IPS-18a (cell line): Measurements from ENCODE around the gene UGT1A7.

ENCODE experiments used
- H3K27ac ChIP-seq: one replicate; pipeline ENCODE4 v1.5.1; 2013; ENCODE audit warnings: low read length
- H3K27me3 ChIP-seq: one replicate; pipeline ENCODE4 v1.6.1; 2013; ENCODE audit warnings: mild to moderate bottlenecking, low read length; ENCODE audit not compliant: control insufficient read depth, insufficient read depth
- H3K36me3 ChIP-seq: one replicate; pipeline ENCODE4 v1.6.1; 2013; ENCODE audit warnings: low read depth, low read length; ENCODE audit not compliant: control insufficient read depth
- H3K4me1 ChIP-seq: one replicate; pipeline ENCODE4 v1.6.1; 2013; ENCODE audit warnings: low read depth, low read length; ENCODE audit not compliant: control insufficient read depth
- H3K4me3 ChIP-seq: one replicate; pipeline ENCODE4 v1.5.1; 2013; ENCODE audit warnings: low read length
- H3K9ac ChIP-seq: one replicate; pipeline ENCODE4 v1.6.1; 2013; ENCODE audit warnings: mild to moderate bottlenecking, low read length, moderate library complexity
- H3K9me3 ChIP-seq: one replicate; pipeline ENCODE4 v1.6.1; 2013; ENCODE audit warnings: low read depth, low read length; ENCODE audit not compliant: control insufficient read depth

Gene UGT1A7

DNA sequence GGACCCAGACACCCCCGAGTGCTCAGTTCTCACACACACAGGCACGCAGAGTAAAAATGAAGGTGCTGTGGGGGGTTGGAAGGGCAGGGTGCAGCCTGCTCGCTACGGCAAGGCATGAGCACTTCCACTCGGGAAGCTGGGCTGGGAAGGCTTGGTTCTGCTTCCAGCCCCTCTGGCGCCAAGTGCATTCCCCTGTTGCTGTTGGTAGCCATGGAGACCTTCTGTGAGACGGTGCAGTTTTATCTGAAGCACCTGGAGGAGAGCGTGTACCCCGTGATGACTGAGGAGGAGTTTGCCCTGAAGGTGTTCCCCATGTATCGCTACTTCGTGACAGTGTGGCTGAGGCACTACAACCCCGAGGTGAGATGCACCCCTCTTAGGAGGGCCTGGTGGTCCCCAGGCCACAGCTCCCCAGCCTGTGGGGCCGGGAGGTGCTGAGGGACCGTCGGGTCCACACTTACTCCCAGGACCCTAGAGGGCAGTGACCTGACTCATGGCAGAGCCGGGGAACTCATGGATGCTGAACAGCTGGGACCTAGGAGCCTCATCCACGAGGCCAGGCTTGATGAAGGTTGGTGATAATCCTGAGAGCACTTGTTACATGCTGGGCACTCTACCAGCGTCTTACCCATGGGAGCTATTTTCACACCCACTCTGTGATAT lies 111.9 kb downstream of the UGT1A7 start:
- no peaks in the 10 kb centered on the region for H3K4me1 ChIP-seq
- no peaks in the 10 kb centered on the region for H3K36me3 ChIP-seq
- no peaks in the 10 kb centered on the region for H3K27me3 ChIP-seq
- H3K9me3 ChIP-seq, result no peaks in the 10 kb centered on the region
- H3K4me3 ChIP-seq, result no peak overlapping the region
- H3K9ac ChIP-seq, result no peak overlapping the region
- no peak overlapping the region for H3K27ac ChIP-seq

GRCh38 chr2:233794128-233794658 lies 112.5 kb downstream of the UGT1A7 start:
- Histone ChIP-seq H3K4me3 (no peak overlapping the region), H3K36me3 (no peaks in the 10 kb centered on the region), H3K9me3 (no peaks in the 10 kb centered on the region), H3K4me1 (no peaks in the 10 kb centered on the region), H3K27me3 (no peaks in the 10 kb centered on the region), H3K9ac (no peak overlapping the region), H3K27ac (no peak overlapping the region)

DNA sequence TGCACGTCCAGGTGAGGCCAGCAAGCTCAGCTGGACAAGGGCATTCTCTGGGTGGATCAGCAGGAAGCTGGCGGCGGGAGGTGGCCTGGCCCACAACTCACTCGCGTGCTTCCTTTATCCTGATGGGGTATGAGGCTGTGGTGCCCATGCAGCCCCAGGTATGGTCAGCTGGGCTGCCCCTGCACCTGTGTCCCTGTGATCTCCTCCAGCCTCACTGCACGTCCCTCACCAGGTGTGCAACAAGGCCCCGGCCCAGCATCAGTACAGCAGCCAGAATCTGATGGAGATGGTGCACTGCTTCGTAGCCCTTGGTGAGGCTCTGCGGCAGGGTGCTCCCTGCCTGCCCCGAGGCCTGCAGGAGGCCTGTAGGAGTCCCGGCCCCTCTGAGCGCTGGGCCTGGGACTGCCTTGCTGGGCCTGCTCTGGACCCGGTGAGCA lies 114.1 kb downstream of the UGT1A7 start:
- no peaks in the 10 kb centered on the region for H3K4me1 ChIP-seq
- H3K9me3 ChIP-seq, result no peaks in the 10 kb centered on the region
- H3K4me3 ChIP-seq, result no peak overlapping the region
- H3K36me3 ChIP-seq, result no peaks in the 10 kb centered on the region
- H3K27ac ChIP-seq, result no peak overlapping the region
- no peaks in the 10 kb centered on the region for H3K27me3 ChIP-seq
- no peak overlapping the region for H3K9ac ChIP-seq

- H3K36me3 ChIP-seq, result no peaks in the 10 kb centered on the region
- H3K9me3 ChIP-seq, result no peaks in the 10 kb centered on the region
- H3K9ac ChIP-seq, result no peak overlapping the region
- H3K4me1 ChIP-seq, result no peaks in the 10 kb centered on the region
- H3K27me3 ChIP-seq, result no peaks in the 10 kb centered on the region
- no peak overlapping the region for H3K27ac ChIP-seq
- no peak overlapping the region for H3K4me3 ChIP-seq
Measured at GRCh38 chr2:233796254-233796653, 114.6 kb downstream of the UGT1A7 start.

GRCh38 chr2:233798335-233799086 lies 116.8 kb downstream of the UGT1A7 start:
- Histone ChIP-seq H3K9me3 (no peaks in the 10 kb centered on the region), H3K4me3 (no peak overlapping the region), H3K9ac (no peak overlapping the region), H3K36me3 (no peaks in the 10 kb centered on the region), H3K4me1 (no peaks in the 10 kb centered on the region), H3K27ac (no peak overlapping the region), H3K27me3 (no peaks in the 10 kb centered on the region)

- Histone ChIP-seq H3K27me3 (no peaks in the 10 kb centered on the region), H3K4me3 (no peak overlapping the region), H3K9me3 (no peaks in the 10 kb centered on the region), H3K27ac (no peak overlapping the region), H3K4me1 (no peaks in the 10 kb centered on the region), H3K36me3 (no peaks in the 10 kb centered on the region), H3K9ac (no peak overlapping the region)
Measured at GRCh38 chr2:233799087-233799665, 117.5 kb downstream of the UGT1A7 start.

DNA sequence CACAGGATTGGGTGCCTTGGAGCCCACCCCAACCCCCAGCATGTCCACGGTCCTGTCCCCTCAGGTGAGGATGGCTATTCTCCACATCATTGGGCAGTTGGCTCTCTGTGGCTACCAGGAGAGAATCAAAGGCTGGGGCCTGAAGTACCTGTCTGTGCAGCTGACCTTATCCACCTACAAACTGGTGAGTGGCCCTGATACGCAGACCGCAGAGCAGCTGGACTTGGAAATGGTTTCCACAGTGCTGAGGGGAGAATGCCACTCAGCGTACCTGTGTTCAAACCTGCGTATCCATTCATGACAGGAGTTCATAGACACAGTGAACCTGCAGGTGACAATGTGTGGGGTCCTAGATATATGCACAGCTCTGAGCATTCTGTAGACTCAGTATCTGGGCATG lies 118.0 kb downstream of the UGT1A7 start:
- no peaks in the 10 kb centered on the region for H3K27me3 ChIP-seq
- H3K9me3 ChIP-seq, result no peaks in the 10 kb centered on the region
- no peak overlapping the region for H3K9ac ChIP-seq
- no peaks in the 10 kb centered on the region for H3K4me1 ChIP-seq
- H3K4me3 ChIP-seq, result no peak overlapping the region
- H3K36me3 ChIP-seq, result no peaks in the 10 kb centered on the region
- H3K27ac ChIP-seq, result no peak overlapping the region

DNA sequence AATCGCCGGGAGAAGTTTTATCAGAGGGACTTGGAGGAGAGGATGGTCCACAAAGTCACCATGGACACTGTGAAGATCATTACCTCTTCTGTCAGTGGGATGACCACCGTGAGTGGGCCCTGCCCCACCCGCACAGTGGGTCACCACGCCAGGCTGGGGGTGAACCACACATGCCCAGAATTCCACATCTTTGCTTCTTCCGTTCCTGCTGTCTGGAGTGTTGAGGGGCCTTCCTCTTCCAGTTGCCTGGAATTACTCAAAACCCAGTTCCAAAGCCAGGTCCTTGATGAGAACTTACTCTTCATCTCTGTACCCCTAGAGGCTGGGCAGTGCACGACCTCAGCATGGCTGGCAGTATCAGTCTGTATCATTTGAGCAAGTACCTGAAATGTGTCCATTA lies 118.5 kb downstream of the UGT1A7 start:
- Histone ChIP-seq H3K4me1 (no peaks in the 10 kb centered on the region), H3K4me3 (no peak overlapping the region), H3K27me3 (no peaks in the 10 kb centered on the region), H3K9me3 (no peaks in the 10 kb centered on the region), H3K27ac (no peak overlapping the region), H3K36me3 (no peaks in the 10 kb centered on the region), H3K9ac (no peak overlapping the region)

DNA sequence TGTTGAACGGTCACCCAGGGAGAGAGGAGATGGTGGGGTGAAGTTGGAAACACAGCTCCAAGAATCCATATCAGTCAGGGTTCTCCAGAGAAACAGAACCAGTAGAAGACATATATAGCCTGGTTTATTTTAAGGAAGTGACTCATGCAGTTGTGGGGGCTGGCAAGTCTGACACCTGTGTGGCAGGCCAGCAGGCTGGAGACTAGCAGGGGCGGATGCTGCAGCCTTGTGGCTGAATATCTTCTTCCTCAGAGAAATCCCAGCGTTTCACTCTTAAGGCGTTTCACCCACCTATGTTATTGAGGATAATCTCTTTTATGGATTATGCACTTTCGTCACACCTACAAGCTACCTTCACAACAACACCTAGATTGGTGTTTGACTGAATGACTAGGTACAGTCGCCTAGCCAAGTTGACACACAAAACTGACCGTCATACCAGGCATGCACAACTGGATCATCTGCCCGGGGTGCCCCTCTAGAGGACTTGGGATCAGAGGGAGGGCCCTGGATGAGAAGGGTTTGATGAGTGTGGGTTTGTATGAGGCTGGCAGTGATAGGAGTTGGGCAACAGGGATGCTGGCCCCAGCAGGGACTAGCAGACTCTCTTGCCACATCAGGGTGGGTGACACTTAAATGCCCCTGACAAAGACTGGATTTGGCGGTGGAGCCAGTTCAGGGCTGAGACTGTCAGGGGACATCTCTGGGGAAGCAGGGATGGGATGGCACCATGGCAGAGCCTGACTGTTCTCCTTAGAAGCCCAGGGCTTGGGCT lies 119.8 kb downstream of the UGT1A7 start:
- Histone ChIP-seq H3K27me3 (no peaks in the 10 kb centered on the region), H3K36me3 (no peaks in the 10 kb centered on the region), H3K4me3 (no peak overlapping the region), H3K9ac (no peak overlapping the region), H3K9me3 (no peaks in the 10 kb centered on the region), H3K4me1 (no peaks in the 10 kb centered on the region), H3K27ac (no peak overlapping the region)

GRCh38 chr2:233802132-233802815 lies 120.6 kb downstream of the UGT1A7 start:
- no peak overlapping the region for H3K4me3 ChIP-seq
- H3K27me3 ChIP-seq, result no peaks in the 10 kb centered on the region
- H3K9me3 ChIP-seq, result no peaks in the 10 kb centered on the region
- H3K4me1 ChIP-seq, result no peaks in the 10 kb centered on the region
- H3K27ac ChIP-seq, result no peak overlapping the region
- H3K9ac ChIP-seq, result no peak overlapping the region
- no peaks in the 10 kb centered on the region for H3K36me3 ChIP-seq
